ENCODE data around the gene TFPT.

Gene TFPT

GRCh38 chr19:54077334-54077733 lies 38.1 kb downstream of the TFPT start:
- DNase-seq (ENCODE audit: low spot score): no peak

GRCh38 chr19:54074851-54075250 lies 40.6 kb downstream of the TFPT start:
- no peak for DNase-seq (ENCODE audit: low spot score)

GRCh38 chr19:54073829-54074228 lies 41.6 kb downstream of the TFPT start:
- DNase-seq (ENCODE audit: low spot score): no peak

DNA sequence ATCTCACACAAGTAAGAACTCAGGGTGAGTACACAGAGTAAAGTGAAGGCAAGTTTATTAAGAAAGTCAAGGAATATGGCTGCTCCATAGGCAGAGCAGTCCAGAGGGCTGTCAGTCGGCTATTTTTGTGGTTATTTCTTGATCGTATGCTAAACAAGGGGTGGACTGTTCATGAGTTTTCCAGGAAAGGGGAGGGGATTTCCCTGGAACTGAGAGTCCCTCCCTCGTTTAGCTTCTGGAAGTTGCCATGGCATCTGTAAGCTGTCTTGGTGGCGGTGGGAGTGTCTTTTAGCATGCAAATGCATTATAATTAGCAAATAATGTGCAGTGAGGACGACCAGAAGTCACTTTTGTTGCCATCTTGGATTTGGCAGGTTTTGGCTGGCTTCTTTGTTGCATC lies 46.0 kb downstream of the TFPT start:
- DNase-seq (ENCODE audit: low spot score): no peak

- DNase-seq (ENCODE audit: low spot score): no peak
Observed at GRCh38 chr19:54063350-54064116, 51.9 kb downstream of the TFPT start, which contains the start of gene VSTM1. VSTM1 (minus strand) TSS chr19:54063897; CDS start chr19:54063777, 120 bp downstream.

- no peak for DNase-seq (ENCODE audit: low spot score)
Observed at GRCh38 chr19:54062643-54063042, 52.8 kb downstream of the TFPT start.

Measured in hematopoietic multipotent progenitor cell treated with erythropoietin and hydrocortisone succinate and interleukin-3 and kit ligand, for 17 days (in vitro differentiated cells).